BE2C (cell line): ENCODE measurements around the gene GDI2.
A peak's percentile ranks its signal among the peaks of the same experiment; 100 is the strongest.

ENCODE experiments used
- DNase-seq: peaks from one replicate; pipeline ENCODE4 v3.0.0-alpha.2; 2020
- H3K27me3 ChIP-seq: fragments of 250-450 bp; sonication (Bioruptor Pico); 2 replicates; pipeline ENCODE4 v1.5.1; 2020; ENCODE audit warnings: mild to moderate bottlenecking
- H3K36me3 ChIP-seq: fragments of 250-450 bp; sonication (Bioruptor Pico); 2 replicates; pipeline ENCODE4 v1.5.1; 2020; ENCODE audit warnings: mild to moderate bottlenecking
- H3K4me1 ChIP-seq: fragments of 250-450 bp; sonication (Bioruptor Pico); 2 replicates; pipeline ENCODE4 v1.5.1; 2020
- H3K4me3 ChIP-seq: 2 replicates; pipeline ENCODE4 v1.5.1; 2011; ENCODE audit warnings: low read depth, low read length
- H3K9me3 ChIP-seq: fragments of 250-450 bp; sonication (Bioruptor Pico); 2 replicates; pipeline ENCODE4 v1.5.1; 2020
- CTCF ChIP-seq: IDR thresholded peaks from 2 replicates; pipeline ENCODE4 v1.5.1; 2012; ENCODE audit warnings: mild to moderate bottlenecking, low read depth, low read length

Gene GDI2

GRCh38 chr10:5737352-5737751 is 75.9 kb downstream of the GDI2 start:
- Histone ChIP-seq H3K4me1 (no peaks in the 10 kb centered on the region), H3K9me3 (no peaks in the 10 kb centered on the region), H3K4me3 (no peak overlapping the region), H3K27me3 (no peaks in the 10 kb centered on the region), H3K36me3 (peaks cover 51% of the 10 kb centered on the region)
- DNase-seq = no peak
- TF ChIP-seq CTCF = peak; percentile 10; the same call in 1 of the 2 replicates

GRCh38 chr10:5736591-5736990 is 76.6 kb downstream of the GDI2 start:
- H3K27me3 ChIP-seq = no peaks in the 10 kb centered on the region
- H3K9me3 ChIP-seq = no peaks in the 10 kb centered on the region
- no peaks in the 10 kb centered on the region for H3K4me1 ChIP-seq
- DNase-seq = no peak
- peaks cover 50% of the 10 kb centered on the region for H3K36me3 ChIP-seq
- no peak for TF ChIP-seq CTCF
- no peak overlapping the region for H3K4me3 ChIP-seq

- Histone ChIP-seq H3K9me3 (no peaks in the 10 kb centered on the region), H3K36me3 (peaks cover 50% of the 10 kb centered on the region), H3K4me3 (no peak overlapping the region), H3K27me3 (no peaks in the 10 kb centered on the region), H3K4me1 (no peaks in the 10 kb centered on the region)
- no peak for TF ChIP-seq CTCF
- DNase-seq = no peak
Observed at GRCh38 chr10:5735119-5735518, 78.1 kb downstream of the GDI2 start.

- no peak for TF ChIP-seq CTCF
- no peak overlapping the region for H3K4me3 ChIP-seq
- H3K9me3 ChIP-seq = no peaks in the 10 kb centered on the region
- no peaks in the 10 kb centered on the region for H3K4me1 ChIP-seq
- peaks cover 47% of the 10 kb centered on the region for H3K36me3 ChIP-seq
- H3K27me3 ChIP-seq = no peaks in the 10 kb centered on the region
- no peak for DNase-seq
Observed at GRCh38 chr10:5732141-5732540, 81.1 kb downstream of the GDI2 start.

GRCh38 chr10:5731559-5731958 is 81.7 kb downstream of the GDI2 start:
- peaks cover 53% of the 10 kb centered on the region for H3K36me3 ChIP-seq
- no peaks in the 10 kb centered on the region for H3K9me3 ChIP-seq
- H3K27me3 ChIP-seq = no peaks in the 10 kb centered on the region
- TF ChIP-seq CTCF = no peak
- no peaks in the 10 kb centered on the region for H3K4me1 ChIP-seq
- H3K4me3 ChIP-seq = no peak overlapping the region
- DNase-seq = no peak

GRCh38 chr10:5730766-5731165 is 82.5 kb downstream of the GDI2 start:
- no peak for TF ChIP-seq CTCF
- no peak overlapping the region for H3K4me3 ChIP-seq
- no peak for DNase-seq
- H3K9me3 ChIP-seq = no peaks in the 10 kb centered on the region
- H3K4me1 ChIP-seq = no peaks in the 10 kb centered on the region
- H3K36me3 ChIP-seq = peaks cover 57% of the 10 kb centered on the region
- no peaks in the 10 kb centered on the region for H3K27me3 ChIP-seq
